Endothelial cell of umbilical vein (primary cell): ENCODE measurements around the gene NRROS. TPM values are rescaled to one million over a fixed set of nuclear protein-coding genes. Genes with fewer than 3 reads are reported as not detected.

Experiments
- BruUV-seq: library from RNA; stranded (reverse); fragments of 400-500 nt; replicated peaks from 2 replicates; lab custom pipeline; 2021; lab: Mats Ljungman, UMichigan
- CTCF ChIA-PET: fragments of 300-600, 350-600 bp; sonication (Branson Sonifier 250); formaldehyde crosslinking; loops from one replicate; lab custom pipeline; 2021; ENCODE audit warnings: antibody characterized with exemption, inconsistent platforms; lab: Charles Lee
- POLR2A ChIA-PET: fragments of 300-600, 350-600 bp; sonication (Branson Sonifier 250); formaldehyde crosslinking; loops from one replicate; lab custom pipeline; 2021; ENCODE audit warnings: antibody characterized with exemption, inconsistent platforms; lab: Charles Lee
- DNase-seq: peaks from one replicate; pipeline ENCODE4 v3.0.0-alpha.2; 2011; ENCODE audit warnings: low read depth, low spot score
- FAIRE-seq: peaks from 2 replicates; lab custom pipeline; 2011; peaks lifted over from hg19 to GRCh38; lab: Jason Lieb, UNC
- H2AFZ ChIP-seq: 2 replicates; pipeline ENCODE4 v1.6.0; 2012; ENCODE audit warnings: low read depth, low read length, control low read depth, inconsistent platforms
- H3K27ac ChIP-seq: 2 replicates; pipeline ENCODE4 v1.5.1; 2011; ENCODE audit warnings: low read depth, mild to moderate bottlenecking, control low read depth, low read length, moderate library complexity; ENCODE audit not compliant: insufficient read depth
- H3K27me3 ChIP-seq, 2 experiments: 2 replicates each; pipeline versions ENCODE4 v1.6.0 to v1.6.1; 2011; ENCODE audit warnings: low read length in 2 of 2, mixed read lengths in 1 of 2; ENCODE audit not compliant: control insufficient read depth in 2 of 2, insufficient read depth in 2 of 2
- H3K36me3 ChIP-seq, 2 experiments: 2 replicates in 1 of 2; 3 replicates in 1 of 2; pipeline ENCODE4 v1.5.1; 2011; ENCODE audit warnings: low read length in 2 of 2, mild to moderate bottlenecking in 1 of 2, moderate library complexity in 1 of 2; ENCODE audit not compliant: control insufficient read depth in 2 of 2, insufficient read depth in 2 of 2; ENCODE audit errors: extremely low read depth in 1 of 2
- H3K4me1 ChIP-seq: 3 replicates; pipeline ENCODE4 v1.5.1; 2011; ENCODE audit warnings: mild to moderate bottlenecking, low read length; ENCODE audit not compliant: control insufficient read depth, insufficient read depth; ENCODE audit errors: extremely low read depth
- H3K4me2 ChIP-seq: 2 replicates; pipeline ENCODE4 v1.6.1; 2011; ENCODE audit warnings: low read length, control low read depth, mixed read lengths; ENCODE audit not compliant: insufficient read depth
- H3K4me3 ChIP-seq, 3 experiments: fragments of 200-600 bp in 1 of 3; sonication (generic), shearing (Covaris generic) in 1 of 3; replicated peaks in 1 of 3; 2 replicates each; pipeline ENCODE4 v1.5.1; 2011 to 2016; ENCODE audit warnings: control low read depth in 3 of 3, low read length in 3 of 3, mild to moderate bottlenecking in 2 of 3, inconsistent platforms in 1 of 3, low read depth in 1 of 3, moderate library complexity in 1 of 3; ENCODE audit not compliant: insufficient read depth in 1 of 3
- H3K79me2 ChIP-seq: 2 replicates; pipeline ENCODE4 v1.6.0; 2012; ENCODE audit warnings: low read length, inconsistent platforms; ENCODE audit not compliant: control insufficient read depth, insufficient read depth
- H3K9ac ChIP-seq: replicated peaks from 2 replicates; pipeline ENCODE3; 2011; ENCODE audit warnings: low read length, control low read depth; ENCODE audit not compliant: insufficient read depth; ENCODE audit errors: extremely low read depth
- H3K9me1 ChIP-seq: replicated peaks from 3 replicates; pipeline ENCODE4 v1.6.0; 2011; ENCODE audit warnings: mild to moderate bottlenecking, low read length; ENCODE audit not compliant: control insufficient read depth, insufficient read depth; ENCODE audit errors: extremely low read depth
- H3K9me3 ChIP-seq: replicated peaks from 2 replicates; pipeline ENCODE4 v1.5.1; 2012; ENCODE audit warnings: low read length, inconsistent platforms; ENCODE audit not compliant: control insufficient read depth, insufficient read depth
- H4K20me1 ChIP-seq: replicated peaks from 2 replicates; pipeline ENCODE3; 2011; ENCODE audit warnings: mild to moderate bottlenecking, low read length; ENCODE audit not compliant: control insufficient read depth, insufficient read depth; ENCODE audit errors: extremely low read depth
- CTCF ChIP-seq, 2 donors: IDR thresholded peaks; 1 replicate in 1 of 2; 2 replicates in 1 of 2; pipeline ENCODE4 v1.5.1; 2011; ENCODE audit warnings: low read length in 2 of 2, mild to moderate bottlenecking in 2 of 2, moderate library complexity in 2 of 2, control low read depth in 1 of 2, inconsistent platforms in 1 of 2, low read depth in 1 of 2; ENCODE audit not compliant: insufficient read depth in 1 of 2; ENCODE audit errors: extremely low read depth in 1 of 2
- EZH2 ChIP-seq: IDR thresholded peaks from 2 replicates; pipeline ENCODE4 v1.6.1; 2012; ENCODE audit warnings: borderline replicate concordance, low read depth, mild to moderate bottlenecking, moderate library complexity, low read length, inconsistent platforms; ENCODE audit not compliant: severe bottlenecking
- FOS ChIP-seq: IDR thresholded peaks from 2 replicates; pipeline ENCODE4 v1.6.1; 2011; ENCODE audit warnings: mild to moderate bottlenecking, low read length, moderate library complexity, borderline replicate concordance; ENCODE audit not compliant: insufficient read depth
- GATA2 ChIP-seq: IDR thresholded peaks from 2 replicates; pipeline ENCODE4 v1.7.0; 2011; ENCODE audit warnings: low read depth, mild to moderate bottlenecking, moderate library complexity, mixed read lengths, low read length; ENCODE audit not compliant: insufficient read length, insufficient read depth
- JUN ChIP-seq: IDR thresholded peaks from 2 replicates; pipeline ENCODE4 v1.6.1; 2011; ENCODE audit warnings: borderline replicate concordance, low read depth; ENCODE audit not compliant: insufficient read length, insufficient read depth
- MAX ChIP-seq: IDR thresholded peaks from 2 replicates; pipeline ENCODE4 v1.6.1; 2011; ENCODE audit not compliant: insufficient read depth, insufficient read length
- MYC ChIP-seq: IDR thresholded peaks from one replicate; pipeline ENCODE4 v1.6.1; 2011; ENCODE audit warnings: mild to moderate bottlenecking, low read depth, low read length
- POLR2A ChIP-seq: IDR thresholded peaks from 2 replicates; pipeline ENCODE4 v1.6.1; 2012; ENCODE audit warnings: low read depth, mild to moderate bottlenecking, control low read depth, low read length
- POLR2AphosphoS5 ChIP-seq: IDR thresholded peaks from 2 replicates; pipeline ENCODE4 v1.6.1; 2012; ENCODE audit warnings: low read depth, mild to moderate bottlenecking, control low read depth, low read length, moderate library complexity; ENCODE audit not compliant: insufficient read depth
- dilution Hi-C: fragments of 300-500 bp; cut with MboI; formaldehyde crosslinking; loops from one replicate; pipeline ENCODE4 v1.15.0; 2019; ENCODE audit warnings: low sequenced_read_pairs; ENCODE audit not compliant: extremely low pct_ligation_motif_present
- intact Hi-C: fragments of 100-400 bp; cut with micrococcal nuclease; formaldehyde crosslinking; loops from one replicate; pipeline ENCODE4 v1.10.0; 2022
- polyA plus RNA-seq, 4 experiments: library from polyadenylated mRNA; depleted of rRNA in 3 of 4; stranded (reverse) in 3 of 4; unstranded in 1 of 4; fragments of >200 nt; gene quantifications; 2 replicates each; pipeline versions ENCODE4 v1.2.1 to v1.2.3, GENCODE V29; 2011 to 2012; ENCODE audit warnings: missing spikeins in 1 of 4
- total RNA-seq: library from RNA; stranded (reverse); gene quantifications from 2 replicates; pipeline ENCODE4 v1.2.3, GENCODE V29; 2021

Gene NRROS
- total and polyA plus RNA-seq, 2 donors (not counting 3 experiments of a cell fraction or from before 2014, with no cell fraction given): 8.1 to 15.6 TPM

- dilution Hi-C loops (no loop called here), intact Hi-C loops (no loop called here)
- POLR2A ChIA-PET: interaction anchor here (0.6 kb wide), 1 partner anchor 10 kb away, joined by 3 read pairs; no protein-coding TSS in a partner anchor
- no peak overlapping the region for H3K4me3 ChIP-seq
- no peak overlapping the region for H3K9ac ChIP-seq
- no peaks in the 10 kb centered on the region for H3K9me1 ChIP-seq
- no TSS peak for BruUV-seq
- no peak overlapping the region for H3K27ac ChIP-seq
- no peak overlapping the region for H2AFZ ChIP-seq
- H3K9me3 ChIP-seq: no peaks in the 10 kb centered on the region
- no peaks in the 10 kb centered on the region for H3K36me3 ChIP-seq
- CTCF ChIA-PET: interaction anchor here (1.4 to 1.5 kb wide), 2 partner anchors 18 to 43 kb away, joined by 3 to 7 read pairs; no protein-coding TSS in a partner anchor
- no peak for TF ChIP-seq POLR2AphosphoS5
- no peak for TF ChIP-seq CTCF (IDR thresholded peaks at IDR 0.05; ENCODE audit: extremely low read depth in 1 of 2, insufficient read depth in 1 of 2, low read depth in 1 of 2, low read length in 2 of 2)
- no peak for TF ChIP-seq JUN
- TF ChIP-seq FOS: no peak
- no peak for TF ChIP-seq MAX
- no peak for TF ChIP-seq MYC
- no peak for TF ChIP-seq POLR2A
- no peak for TF ChIP-seq EZH2
- TF ChIP-seq GATA2: no peak
- no peak for FAIRE-seq
- H3K27me3 ChIP-seq: no peaks in the 10 kb centered on the region
- no peak for DNase-seq
- no peaks in the 10 kb centered on the region for H3K79me2 ChIP-seq
- H3K4me2 ChIP-seq: no peak overlapping the region
- no peaks in the 10 kb centered on the region for H4K20me1 ChIP-seq
- H3K4me1 ChIP-seq: peaks cover 6% of the 10 kb centered on the region
These were observed 11.6 kb upstream of the NRROS start for GRCh38 chr3:196627918-196628231.
